Neural cell (in vitro differentiated cells): Measurements from ENCODE around the gene TEDC1.

Experiments
- EP300 ChIP-seq: fragments of 450-650 bp; conservative IDR thresholded peaks from 2 replicates; pipeline ENCODE4 v1.6.1; 2014; ENCODE audit warnings: antibody characterized with exemption, mild to moderate bottlenecking, moderate library complexity; ENCODE audit not compliant: poor library complexity, severe bottlenecking
- POLR2AphosphoS5 ChIP-seq: IDR thresholded peaks from 2 replicates; pipeline ENCODE4 v1.6.1; 2012
- RAD21 ChIP-seq: fragments of 450-650 bp; conservative IDR thresholded peaks from 2 replicates; pipeline ENCODE4 v1.6.1; 2014; ENCODE audit warnings: antibody characterized with exemption, mild to moderate bottlenecking, moderate library complexity
- REST ChIP-seq: IDR thresholded peaks from 2 replicates; pipeline ENCODE4 v1.6.1; 2012; ENCODE audit warnings: borderline replicate concordance
- TF ChIP-seq, protein P1 (sequence below): fragments of 450-650 bp; IDR thresholded peaks from 2 replicates; pipeline ENCODE4 v1.5.1; 2014; ENCODE audit warnings: antibody characterized with exemption, mild to moderate bottlenecking, moderate library complexity; ENCODE audit not compliant: poor library complexity, severe bottlenecking

GRCh38 chr14:105528586-105529318, 37.7 kb downstream of the TEDC1 start:
- TF ChIP-seq, protein P1, sequence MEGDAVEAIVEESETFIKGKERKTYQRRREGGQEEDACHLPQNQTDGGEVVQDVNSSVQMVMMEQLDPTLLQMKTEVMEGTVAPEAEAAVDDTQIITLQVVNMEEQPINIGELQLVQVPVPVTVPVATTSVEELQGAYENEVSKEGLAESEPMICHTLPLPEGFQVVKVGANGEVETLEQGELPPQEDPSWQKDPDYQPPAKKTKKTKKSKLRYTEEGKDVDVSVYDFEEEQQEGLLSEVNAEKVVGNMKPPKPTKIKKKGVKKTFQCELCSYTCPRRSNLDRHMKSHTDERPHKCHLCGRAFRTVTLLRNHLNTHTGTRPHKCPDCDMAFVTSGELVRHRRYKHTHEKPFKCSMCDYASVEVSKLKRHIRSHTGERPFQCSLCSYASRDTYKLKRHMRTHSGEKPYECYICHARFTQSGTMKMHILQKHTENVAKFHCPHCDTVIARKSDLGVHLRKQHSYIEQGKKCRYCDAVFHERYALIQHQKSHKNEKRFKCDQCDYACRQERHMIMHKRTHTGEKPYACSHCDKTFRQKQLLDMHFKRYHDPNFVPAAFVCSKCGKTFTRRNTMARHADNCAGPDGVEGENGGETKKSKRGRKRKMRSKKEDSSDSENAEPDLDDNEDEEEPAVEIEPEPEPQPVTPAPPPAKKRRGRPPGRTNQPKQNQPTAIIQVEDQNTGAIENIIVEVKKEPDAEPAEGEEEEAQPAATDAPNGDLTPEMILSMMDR, result no peak
- TF ChIP-seq EP300 (no peak), REST (no peak), RAD21 (no peak), POLR2AphosphoS5 (no peak)
